ENCODE results near the gene ADI1.

The ADI1 gene

GRCh38 chr2:3481736-3482362, 37.5 kb downstream of the ADI1 start:
- DNase-seq (ENCODE audit: low read depth in 2 of 3, low spot score in 1 of 3) = no peak

DNA sequence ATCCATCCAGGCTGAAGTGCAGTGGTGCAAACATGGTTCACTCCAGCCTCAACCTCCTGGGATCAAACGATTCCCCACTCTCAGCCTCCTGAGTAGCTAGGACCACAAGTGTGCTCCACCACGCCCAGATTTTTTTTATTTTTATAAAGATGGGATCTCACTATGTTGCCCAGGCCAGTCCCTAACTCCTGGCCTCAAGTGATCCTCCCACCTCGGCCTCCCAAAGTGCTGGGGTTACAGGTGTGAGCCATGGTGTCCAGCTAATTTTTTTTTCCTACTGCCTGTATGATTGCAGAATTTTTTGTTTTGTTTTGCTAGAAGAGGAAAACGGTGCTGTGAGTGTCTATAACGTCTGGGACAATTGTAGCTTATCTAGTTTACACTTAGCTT, 38.3 kb downstream of the ADI1 start:
- no peak for DNase-seq (ENCODE audit: low read depth in 2 of 3, low spot score in 1 of 3)

DNA sequence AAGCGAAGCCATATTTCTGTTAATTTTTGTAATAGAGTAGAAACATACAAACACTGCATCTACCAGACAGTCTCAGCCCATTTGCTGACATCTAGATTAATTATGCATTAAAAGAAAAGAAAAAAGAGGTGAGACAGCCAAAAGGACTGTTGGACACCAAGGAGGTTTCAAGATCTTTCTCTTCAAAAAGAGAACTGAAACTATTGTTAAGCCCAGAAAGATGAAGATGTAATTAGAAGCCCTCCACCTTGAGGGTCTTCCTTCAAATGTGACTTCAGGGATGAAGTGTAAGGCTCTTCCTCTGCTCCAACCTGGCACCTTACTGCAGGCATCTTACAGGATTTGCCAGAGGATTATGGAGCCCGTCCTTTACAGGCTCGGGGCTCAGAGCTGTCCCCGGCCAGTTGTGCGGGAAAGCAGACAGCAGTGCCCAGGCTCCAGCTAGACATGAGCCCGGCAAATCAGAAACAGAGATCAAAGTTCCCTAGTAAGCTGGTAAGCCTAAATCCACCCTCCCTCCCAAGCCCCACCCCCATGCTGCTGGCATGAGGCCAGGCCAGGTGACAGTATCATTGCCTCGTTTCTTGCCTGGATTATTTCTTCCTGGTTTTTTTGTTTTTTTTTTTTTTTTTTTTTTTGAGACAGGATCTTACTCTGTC, 38.9 kb downstream of the ADI1 start:
- DNase-seq (ENCODE audit: low read depth in 2 of 3, low spot score in 1 of 3) = no peak

DNA sequence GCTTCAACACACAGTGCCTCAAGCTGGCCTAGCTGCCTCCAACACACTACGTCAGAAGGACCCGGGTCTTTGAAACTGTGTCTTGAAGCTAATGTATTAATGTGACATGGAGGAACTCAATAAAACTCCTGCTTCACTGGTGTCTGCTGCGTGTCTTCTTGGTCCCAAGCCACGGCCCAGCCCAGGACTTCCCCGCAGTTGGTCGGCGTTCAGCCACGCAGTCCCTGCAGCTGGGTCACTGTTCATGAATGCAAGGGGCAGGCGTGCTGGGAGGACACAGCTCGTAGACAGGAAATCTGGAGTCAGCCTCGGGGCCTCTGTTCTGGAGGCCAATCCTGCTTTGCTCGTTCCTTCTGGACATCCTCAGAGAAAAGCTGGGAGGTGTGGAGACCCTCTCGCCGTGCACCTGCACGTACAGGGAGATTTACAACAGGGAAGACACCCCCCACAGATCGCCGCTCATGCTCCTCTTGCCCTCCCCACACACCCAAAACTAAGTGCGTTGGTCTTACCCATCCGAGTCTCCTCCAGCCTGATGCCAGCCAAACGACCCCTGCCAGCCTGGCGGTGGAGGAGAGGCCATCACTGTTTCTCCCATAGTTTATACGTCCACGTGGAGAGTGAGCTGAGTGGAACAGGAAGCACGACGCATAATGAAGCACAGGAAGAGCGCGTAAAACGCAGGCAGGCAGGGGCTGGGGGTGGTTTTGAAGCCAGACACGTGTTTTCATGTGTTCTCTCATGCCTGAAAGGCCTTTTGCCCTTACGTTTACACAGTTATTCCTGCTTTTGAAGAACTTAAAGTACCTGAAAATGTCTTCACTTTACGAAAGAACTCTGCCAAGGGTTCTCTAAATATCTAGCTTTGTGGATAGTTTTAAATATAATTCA, 39.7 kb downstream of the ADI1 start:
- no peak for DNase-seq (ENCODE audit: low read depth in 2 of 3, low spot score in 1 of 3)

GRCh38 chr2:3478846-3479385, 40.4 kb downstream of the ADI1 start:
- DNase-seq (ENCODE audit: low read depth in 2 of 3, low spot score in 1 of 3) = no peak

- no peak for DNase-seq (ENCODE audit: low read depth in 2 of 3, low spot score in 1 of 3)
Observed at GRCh38 chr2:3476985-3477327, 42.4 kb downstream of the ADI1 start.

GRCh38 chr2:3476321-3476984, 42.9 kb downstream of the ADI1 start:
- DNase-seq (ENCODE audit: low read depth in 2 of 3, low spot score in 1 of 3) = no peak

DNA sequence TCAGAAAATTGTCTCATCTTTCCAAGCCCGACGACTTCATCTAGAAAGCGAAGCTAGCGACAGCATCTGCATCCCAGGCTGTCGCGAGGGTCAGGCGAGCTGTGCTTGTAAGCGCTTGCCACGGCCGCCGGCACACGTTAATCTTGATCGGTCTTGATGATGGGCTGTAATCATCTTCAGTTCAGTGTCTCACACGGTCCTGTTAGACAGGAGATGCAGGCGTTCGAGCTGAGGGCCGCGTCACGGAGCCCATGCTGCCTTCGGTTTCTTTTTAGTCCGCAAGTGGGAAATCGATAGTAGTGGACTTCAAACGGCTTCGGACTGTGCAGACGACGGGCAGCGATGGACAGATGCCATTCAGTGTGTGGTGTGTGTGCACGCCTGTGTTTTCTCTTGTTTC, 43.6 kb downstream of the ADI1 start:
- DNase-seq (ENCODE audit: low read depth in 2 of 3, low spot score in 1 of 3) = no peak

- DNase-seq (ENCODE audit: low read depth in 2 of 3, low spot score in 1 of 3) = no peak
Observed at GRCh38 chr2:3472966-3473365, 46.4 kb downstream of the ADI1 start.

DNA sequence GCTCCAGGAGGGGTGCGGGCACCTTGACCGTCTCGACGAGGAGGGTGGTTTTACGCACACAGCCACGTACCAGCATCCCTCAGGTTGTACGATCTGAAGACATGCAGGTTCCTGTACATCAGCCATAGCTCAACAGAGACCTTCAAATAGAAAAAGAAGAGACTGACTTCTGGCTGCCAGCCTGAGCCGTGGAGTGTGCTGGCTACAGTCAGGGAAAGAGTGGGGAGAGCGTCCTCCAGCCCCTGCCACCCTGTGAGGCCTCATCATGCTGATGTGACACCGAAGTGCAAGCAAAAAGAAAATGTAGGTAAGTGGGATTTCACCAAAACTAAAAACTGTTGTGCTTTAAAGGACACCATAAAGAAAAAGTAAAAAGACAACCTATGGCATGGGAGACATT, 47.0 kb downstream of the ADI1 start:
- DNase-seq (ENCODE audit: low read depth in 2 of 3, low spot score in 1 of 3) = no peak

DNA sequence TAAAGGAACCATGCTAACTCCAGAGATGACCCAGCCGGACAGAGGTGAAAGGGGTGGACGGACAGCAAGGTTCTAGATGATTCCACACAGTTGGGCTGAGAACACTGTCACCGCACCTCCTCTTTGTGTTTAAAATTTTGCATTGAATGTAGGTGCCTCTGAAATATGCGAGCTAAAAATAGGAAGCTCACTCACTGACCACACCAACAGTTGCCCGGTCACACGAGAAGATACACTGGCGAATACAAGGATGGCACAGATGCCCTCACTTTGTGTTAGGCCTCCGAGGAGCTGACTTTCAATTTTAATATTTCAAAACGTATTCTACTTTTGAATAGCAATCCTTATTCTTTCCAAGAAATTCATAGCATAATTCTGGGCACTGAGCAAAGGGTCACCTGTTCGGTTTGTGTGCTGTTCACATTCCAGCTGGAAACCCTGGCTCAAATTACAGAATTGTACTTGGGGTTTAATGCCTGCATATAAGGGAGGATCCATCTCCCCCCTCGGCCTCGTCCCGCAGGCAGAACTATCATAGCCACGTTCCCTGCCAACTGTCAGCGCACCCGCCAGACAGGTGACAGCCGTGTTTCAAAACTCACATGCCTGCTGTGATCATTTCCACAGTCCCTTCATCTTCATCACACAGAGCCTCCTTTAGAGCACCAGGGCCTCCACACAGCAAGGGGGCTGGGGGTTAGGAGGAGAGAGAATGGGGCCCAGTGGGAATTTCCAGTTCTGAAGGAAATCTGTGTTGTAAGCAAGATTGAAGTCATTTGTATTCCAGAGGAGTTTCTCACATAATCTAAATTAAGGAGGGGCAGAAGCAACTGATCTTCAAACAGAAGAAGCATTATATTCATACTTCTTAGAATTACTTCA, 48.2 kb downstream of the ADI1 start:
- DNase-seq (ENCODE audit: low read depth in 2 of 3, low spot score in 1 of 3) = no peak

- no peak for DNase-seq (ENCODE audit: low read depth in 2 of 3, low spot score in 1 of 3)
Observed at GRCh38 chr2:3470166-3470651, 49.1 kb downstream of the ADI1 start.

DNA sequence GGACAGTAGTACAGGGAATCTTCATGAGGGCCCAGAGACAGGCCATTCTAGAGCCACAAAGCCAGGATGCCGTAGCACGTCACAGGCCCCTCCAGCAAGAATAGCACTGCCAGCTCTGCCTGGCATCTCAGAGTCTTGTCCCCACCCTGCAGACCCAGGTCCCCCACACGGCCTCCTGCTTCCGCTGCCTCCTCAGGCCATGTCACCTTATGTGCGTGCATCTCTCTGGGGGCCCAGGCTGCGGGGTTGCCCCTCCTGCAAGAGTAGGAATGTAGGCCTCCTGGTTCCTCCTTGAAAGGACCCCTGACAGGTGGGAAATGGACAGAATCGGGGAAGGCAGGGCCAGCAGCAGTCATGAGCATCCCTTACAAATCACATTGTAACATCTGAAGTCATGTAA, 49.8 kb downstream of the ADI1 start:
- DNase-seq (ENCODE audit: low read depth in 2 of 3, low spot score in 1 of 3) = no peak

DNA sequence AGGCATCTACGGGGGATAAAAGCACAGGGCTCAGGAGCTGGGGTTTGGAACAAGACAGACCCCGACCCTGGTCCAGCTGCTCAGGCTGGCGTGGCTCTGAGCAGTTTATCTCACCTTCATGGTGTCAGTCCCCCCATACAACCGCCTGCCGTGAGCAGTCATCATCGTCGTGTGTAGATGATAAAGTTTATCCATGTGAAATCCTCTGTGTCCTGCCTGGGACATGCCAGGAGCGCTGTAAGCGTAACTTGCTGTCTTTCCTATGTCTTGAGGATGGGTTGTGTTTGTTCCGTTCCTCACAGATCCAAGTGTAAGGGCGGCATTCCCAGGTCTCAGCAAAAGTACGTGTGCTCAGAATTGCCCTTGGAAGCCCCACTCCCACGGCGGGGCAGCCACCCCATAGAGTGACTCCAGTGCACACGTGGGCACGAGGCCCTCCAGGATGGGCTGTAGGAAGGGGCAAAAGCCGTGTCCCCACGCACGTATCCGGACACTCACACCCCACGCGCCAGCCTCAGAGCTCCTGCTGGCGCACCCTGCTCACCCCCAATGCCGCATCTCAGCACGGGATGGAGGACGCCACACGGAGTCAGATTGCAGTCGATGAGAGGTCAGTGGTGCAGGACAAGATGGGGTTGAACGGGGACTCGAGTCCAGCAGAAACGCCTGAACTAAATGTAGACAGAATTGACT, 50.9 kb downstream of the ADI1 start:
- no peak for DNase-seq (ENCODE audit: low read depth in 2 of 3, low spot score in 1 of 3)

GRCh38 chr2:3467654-3468053, 51.7 kb downstream of the ADI1 start:
- DNase-seq (ENCODE audit: low read depth in 2 of 3, low spot score in 1 of 3) = no peak

DNA sequence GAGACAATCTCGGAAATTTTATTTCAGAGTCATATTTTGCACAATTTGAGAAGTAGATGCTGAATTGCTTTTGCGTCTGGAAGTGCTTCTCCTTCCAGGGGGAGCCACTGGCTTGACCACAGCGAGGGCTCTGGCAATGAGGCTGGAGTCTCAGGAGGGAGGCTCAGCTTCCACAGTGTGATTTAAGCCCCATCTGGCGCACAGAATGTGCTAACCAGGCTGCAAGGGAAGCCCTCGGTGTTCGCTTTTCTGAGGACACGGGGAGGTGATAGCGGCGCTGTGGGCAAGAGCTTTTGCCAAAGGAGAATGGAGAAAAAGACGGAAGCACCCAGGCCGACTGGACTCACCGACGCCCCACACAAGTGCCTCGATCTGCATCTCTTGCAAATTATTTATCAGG, 52.4 kb downstream of the ADI1 start:
- DNase-seq (ENCODE audit: low read depth in 2 of 3, low spot score in 1 of 3) = no peak

- DNase-seq (ENCODE audit: low read depth in 2 of 3, low spot score in 1 of 3) = no peak
Observed at GRCh38 chr2:3466482-3466863, 52.9 kb downstream of the ADI1 start.

GRCh38 chr2:3465844-3466481, 53.4 kb downstream of the ADI1 start:
- DNase-seq (ENCODE audit: low read depth in 2 of 3, low spot score in 1 of 3) = no peak

DNA sequence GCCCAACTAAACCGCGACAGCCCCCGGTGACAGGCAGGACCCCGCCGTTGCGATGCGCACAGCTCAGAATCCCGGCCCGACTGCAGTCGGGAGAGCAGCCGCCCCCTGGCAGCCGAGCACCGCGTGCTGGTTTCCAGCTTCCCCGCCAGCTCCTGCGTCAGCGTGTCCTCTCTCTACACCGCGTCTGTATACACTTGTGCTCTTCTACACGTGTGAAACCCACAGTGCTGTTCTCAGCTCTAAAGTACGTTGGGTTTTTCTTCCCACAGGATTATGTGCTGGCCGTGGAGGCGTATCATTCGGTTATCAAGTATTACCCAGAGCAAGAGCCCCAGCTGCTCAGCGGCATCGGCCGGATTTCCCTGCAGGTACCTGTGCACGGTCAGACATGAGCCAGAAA, 54.0 kb downstream of the ADI1 start:
- no peak for DNase-seq (ENCODE audit: low read depth in 2 of 3, low spot score in 1 of 3)
